NCI-H2196 (cell line): ENCODE data around the gene ATP4A.
A peak's percentile ranks its signal among the peaks of the same experiment; 100 is the strongest.

Experiments
- DNase-seq: peaks from one replicate; lab custom pipeline; 2025; ENCODE audit not compliant: unreplicated experiment; lab: John Stamatoyannopoulos, UW

ATP4A gene

GRCh38 chr19:35549879-35550523 lies 13.5 kb downstream of the ATP4A start:
- DNase-seq = no peak

GRCh38 chr19:35549174-35549788 lies 14.2 kb downstream of the ATP4A start:
- DNase-seq = peak; percentile 89

- no peak for DNase-seq
Observed at GRCh38 chr19:35546532-35546931, 16.9 kb downstream of the ATP4A start.

GRCh38 chr19:35545855-35546381 lies 17.5 kb downstream of the ATP4A start:
- peak; percentile 20 for DNase-seq

- DNase-seq = peak; percentile 89
Observed at GRCh38 chr19:35545001-35545854, 18.2 kb downstream of the ATP4A start, which contains the start of gene TMEM147. TMEM147 (plus strand) TSS chr19:35545626; CDS start chr19:35545740, 114 bp downstream.

- DNase-seq = no peak
Observed at GRCh38 chr19:35544110-35544802, 19.2 kb downstream of the ATP4A start.

GRCh38 chr19:35543280-35544109 lies 20.0 kb downstream of the ATP4A start:
- DNase-seq = no peak

GRCh38 chr19:35542209-35542608 lies 21.2 kb downstream of the ATP4A start:
- DNase-seq = no peak

- no peak for DNase-seq
Observed at GRCh38 chr19:35540356-35540927, 23.0 kb downstream of the ATP4A start.

- no peak for DNase-seq
Observed at GRCh38 chr19:35539850-35540249, 23.6 kb downstream of the ATP4A start.

GRCh38 chr19:35539314-35539713 lies 24.1 kb downstream of the ATP4A start:
- no peak for DNase-seq

- no peak for DNase-seq
Observed at GRCh38 chr19:35534803-35535480, 28.5 kb downstream of the ATP4A start.

- DNase-seq = no peak
Observed at GRCh38 chr19:35533822-35534392, 29.6 kb downstream of the ATP4A start.

GRCh38 chr19:35533201-35533821 lies 30.1 kb downstream of the ATP4A start, which contains the start of gene GAPDHS:
GAPDHS (plus strand) TSS chr19:35533456; CDS start chr19:35533528, 72 bp downstream.
- no peak for DNase-seq

GRCh38 chr19:35531291-35531690 lies 32.2 kb downstream of the ATP4A start:
- no peak for DNase-seq

- no peak for DNase-seq
Observed at GRCh38 chr19:35529241-35530218, 33.9 kb downstream of the ATP4A start.
